ENCODE results near the gene CACNA1E.

Gene CACNA1E

GRCh38 chr1:181645171-181645570 is 161.9 kb downstream of the CACNA1E start:
- FAIRE-seq, result no peak

DNA sequence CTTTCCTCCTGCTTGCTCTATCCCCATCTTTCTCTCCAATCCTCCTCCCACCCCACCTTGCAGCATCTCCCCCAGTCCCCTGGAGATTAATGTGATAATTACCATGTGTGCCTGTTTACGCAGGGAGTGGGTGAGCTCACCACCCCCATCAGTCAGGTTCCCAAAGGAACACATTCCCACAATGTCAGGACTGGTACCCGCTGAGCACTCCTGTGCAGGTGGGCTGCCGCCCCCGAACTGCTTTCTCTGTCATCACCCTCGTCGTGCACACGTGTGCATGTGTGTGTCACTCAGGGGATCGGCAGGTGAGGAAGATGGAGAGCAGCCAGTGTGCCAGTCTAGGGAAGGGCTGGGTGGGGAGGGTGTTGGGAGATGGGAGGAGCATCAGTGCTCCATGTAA is 163.4 kb downstream of the CACNA1E start:
- no peak for FAIRE-seq

DNA sequence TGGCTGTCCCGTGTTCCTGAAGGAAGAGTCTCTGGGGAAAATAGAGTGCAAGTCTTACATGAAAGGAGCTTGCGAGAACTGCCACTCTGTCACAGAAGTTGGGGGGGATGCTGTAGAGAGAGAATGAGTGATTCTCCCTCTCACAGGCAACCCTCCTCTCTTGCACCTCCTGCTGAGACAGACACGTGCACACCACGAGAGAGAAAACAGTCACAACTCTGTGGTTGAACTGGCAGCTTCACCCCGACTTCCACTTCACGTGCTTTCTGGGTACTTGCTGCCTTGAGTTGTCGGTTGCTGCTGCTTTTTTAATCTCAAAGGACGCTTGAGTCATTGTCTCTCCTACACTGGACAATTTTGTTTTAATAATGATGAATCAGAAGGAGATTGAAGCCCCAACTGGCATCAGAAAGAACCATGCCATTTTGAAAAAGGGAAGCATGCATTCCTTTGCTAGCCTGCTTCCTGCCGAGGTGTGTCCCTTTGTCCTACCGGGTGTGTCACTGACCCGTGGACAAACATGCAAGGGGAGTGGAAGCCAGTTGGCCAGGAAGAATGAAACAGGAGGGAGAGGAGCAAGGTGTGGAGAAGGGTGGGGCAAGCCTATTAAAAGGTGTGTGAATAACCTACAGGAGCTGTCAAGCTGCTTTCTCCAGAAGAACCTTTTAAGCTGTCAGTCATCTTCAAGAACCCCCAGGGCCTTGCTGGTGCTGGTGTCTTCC is 164.2 kb downstream of the CACNA1E start:
- no peak for FAIRE-seq

DNA sequence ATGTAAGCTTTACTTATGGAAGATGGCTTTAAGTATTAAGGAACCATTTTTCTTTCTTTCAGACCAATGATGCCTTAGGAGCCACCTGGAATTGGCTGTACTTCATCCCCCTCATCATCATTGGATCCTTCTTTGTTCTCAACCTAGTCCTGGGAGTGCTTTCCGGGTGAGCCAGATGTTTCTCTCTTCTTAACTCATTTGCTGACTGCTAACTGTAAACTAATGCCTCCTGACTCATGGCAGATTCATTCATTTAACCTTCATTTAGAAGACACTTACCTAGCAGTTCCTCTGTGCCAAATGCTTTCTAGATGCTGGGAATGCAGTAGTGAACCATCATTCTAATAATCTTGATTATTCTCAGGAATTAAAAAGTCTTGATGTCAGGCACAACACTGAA is 168.0 kb downstream of the CACNA1E start:
- no peak for FAIRE-seq

DNA sequence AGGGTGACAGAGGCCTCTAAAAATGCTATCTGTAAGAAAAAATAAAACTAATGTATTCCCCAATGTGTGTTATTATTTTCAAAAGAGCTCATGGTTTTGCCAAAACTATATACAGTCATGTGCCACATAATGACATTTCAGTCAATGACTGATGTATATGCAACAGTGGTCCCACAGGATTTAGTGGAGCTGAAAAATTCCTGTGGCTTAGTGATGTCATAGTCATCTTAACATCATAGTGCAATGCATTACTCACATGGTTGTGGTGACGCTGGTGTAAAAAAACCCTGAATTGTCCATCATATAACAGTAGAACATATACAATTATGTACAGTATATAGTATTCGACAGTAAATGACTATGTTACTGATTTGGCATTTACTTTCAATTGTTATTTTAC is 172.4 kb downstream of the CACNA1E start:
- FAIRE-seq, result no peak

DNA sequence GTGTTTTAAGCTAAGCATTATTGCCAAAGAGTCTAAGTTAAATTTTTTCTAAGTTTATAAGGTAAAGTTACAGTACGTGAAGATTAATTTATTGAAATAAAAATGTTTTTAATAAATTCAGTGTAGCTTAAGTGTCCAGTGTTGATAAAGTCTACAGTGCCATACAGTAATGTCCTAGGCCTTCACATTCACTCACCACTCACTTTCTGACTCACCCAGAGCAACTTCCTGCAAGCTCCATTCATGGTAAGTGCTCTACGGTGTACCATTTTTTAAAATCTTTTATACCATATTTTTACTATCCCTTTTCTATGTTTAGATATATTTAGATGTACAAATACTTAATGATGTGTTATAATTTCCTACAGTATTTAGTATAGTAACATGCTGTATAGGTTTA is 173.2 kb downstream of the CACNA1E start:
- no peak for FAIRE-seq

DNA sequence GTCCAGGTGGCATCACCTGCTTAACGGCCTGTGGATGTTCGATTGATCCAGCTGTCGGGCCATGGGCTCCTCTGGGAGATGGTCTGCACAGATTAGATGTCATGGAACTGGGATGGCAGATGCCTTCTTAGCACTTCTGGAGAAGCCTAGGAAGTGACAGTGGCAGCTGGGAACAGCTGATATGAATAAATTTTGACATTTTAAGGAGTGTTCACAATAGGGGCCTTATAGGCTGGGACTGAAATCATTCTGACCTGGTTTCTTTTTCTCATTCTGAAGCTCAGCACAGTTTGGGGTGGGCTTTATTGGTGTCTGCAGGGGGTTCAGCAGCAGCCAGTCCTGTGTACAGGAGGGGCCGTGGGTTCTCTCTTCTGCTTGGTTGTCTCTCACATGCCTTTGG is 175.3 kb downstream of the CACNA1E start:
- FAIRE-seq, result no peak

- no peak for FAIRE-seq
Observed at GRCh38 chr1:181659321-181659957, 176.1 kb downstream of the CACNA1E start.

DNA sequence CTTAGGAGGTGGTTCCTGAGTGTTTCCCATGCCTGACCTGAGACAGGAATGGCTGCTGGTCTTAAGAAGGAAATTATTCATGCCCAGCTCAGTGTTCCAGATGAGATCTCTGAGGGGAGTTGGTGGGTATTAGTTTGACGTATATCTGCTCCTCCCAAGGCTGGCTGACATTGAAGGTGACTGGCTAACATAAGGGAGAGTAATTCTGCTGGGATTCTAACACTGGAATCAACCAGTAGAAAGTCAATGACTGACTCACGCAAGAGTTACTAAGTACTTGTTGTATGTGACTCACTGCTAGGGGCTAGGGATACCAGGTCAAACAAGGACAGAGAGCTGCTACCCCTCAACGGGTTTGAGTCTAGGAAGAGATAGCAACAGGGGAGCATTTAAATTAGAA is 177.3 kb downstream of the CACNA1E start:
- no peak for FAIRE-seq

GRCh38 chr1:181661569-181661968 is 178.3 kb downstream of the CACNA1E start:
- FAIRE-seq, result no peak

GRCh38 chr1:181662606-181663005 is 179.3 kb downstream of the CACNA1E start:
- no peak for FAIRE-seq

DNA sequence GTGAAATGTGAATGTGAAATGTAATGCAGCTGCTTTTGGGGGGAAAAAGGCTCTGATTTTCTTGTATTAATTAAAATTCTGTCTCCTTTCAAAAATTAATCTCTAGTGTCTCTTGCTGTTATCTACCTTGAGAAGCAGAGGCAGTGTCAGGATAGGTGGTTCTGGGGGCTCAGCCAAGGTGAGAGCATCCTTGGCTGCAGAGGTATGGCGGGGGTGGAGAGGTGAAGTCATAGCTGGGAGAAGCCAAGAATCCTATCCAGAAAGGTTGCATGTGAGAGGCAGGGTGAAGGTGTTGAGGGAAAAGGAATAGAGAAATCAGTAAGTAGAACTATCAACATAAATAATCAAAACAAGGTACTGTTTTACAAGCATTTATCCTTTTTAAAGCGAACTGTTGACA is 181.2 kb downstream of the CACNA1E start:
- FAIRE-seq, result no peak

DNA sequence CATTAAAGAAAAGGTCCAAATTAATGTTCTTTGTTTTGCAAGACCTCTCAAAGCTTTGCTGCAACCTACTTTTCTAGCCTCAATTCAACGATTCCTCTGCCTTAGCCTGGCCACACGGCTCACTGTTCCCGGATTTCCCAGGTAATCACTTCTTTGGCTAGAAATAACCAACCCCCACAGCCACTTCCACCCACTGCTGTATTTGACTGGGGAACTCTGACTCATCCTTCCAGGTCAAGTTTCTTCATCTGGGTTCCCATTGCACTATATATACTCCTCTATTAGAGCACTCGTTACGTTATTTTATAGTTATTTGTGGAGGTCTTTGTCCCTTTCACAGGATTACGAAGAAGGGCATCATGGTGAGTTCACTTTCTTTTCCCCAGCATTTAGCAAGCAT is 185.9 kb downstream of the CACNA1E start:
- FAIRE-seq, result no peak

- no peak for FAIRE-seq
Observed at GRCh38 chr1:181674617-181675016, 191.3 kb downstream of the CACNA1E start.

GRCh38 chr1:181675091-181675917 is 192.0 kb downstream of the CACNA1E start:
- no peak for FAIRE-seq

DNA sequence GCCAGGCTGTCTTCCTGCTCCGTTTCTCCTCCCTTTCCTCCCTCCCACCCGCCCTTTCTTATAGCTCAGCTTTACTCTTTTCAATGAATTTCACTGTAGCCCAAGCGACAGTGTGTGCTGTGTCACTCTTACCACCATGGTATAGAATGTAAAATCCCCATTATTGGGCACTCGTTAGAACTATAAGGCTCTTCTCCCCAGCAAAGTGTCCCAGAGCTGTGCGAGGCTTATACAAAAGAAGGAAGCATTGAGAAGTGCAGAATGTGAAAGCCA is 192.5 kb downstream of the CACNA1E start:
- no peak for FAIRE-seq

DNA sequence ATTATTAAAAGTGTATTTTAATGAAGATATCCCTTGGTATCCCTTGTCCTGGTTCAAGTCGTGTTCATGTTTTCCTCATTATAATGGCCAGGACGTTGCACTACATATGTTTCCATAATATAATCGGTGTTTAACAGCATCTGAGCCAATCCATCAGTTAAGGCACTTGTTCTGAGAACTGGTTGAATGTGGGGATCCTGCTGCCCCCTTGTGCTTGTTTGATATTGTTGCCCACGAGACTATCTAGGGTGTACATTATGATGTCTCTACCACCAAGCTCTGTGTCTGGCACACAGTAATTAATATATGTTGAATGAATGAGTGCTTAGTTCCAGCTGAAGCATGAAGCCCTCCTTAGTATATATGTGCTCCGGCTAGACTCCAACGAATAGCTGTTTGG is 193.0 kb downstream of the CACNA1E start:
- peak; percentile 49 for FAIRE-seq

- no peak for FAIRE-seq
Observed at GRCh38 chr1:181680332-181680731, 197.0 kb downstream of the CACNA1E start.

- no peak for FAIRE-seq
Observed at GRCh38 chr1:181680871-181681270, 197.6 kb downstream of the CACNA1E start.

GRCh38 chr1:181685211-181685610 is 201.9 kb downstream of the CACNA1E start:
- no peak for FAIRE-seq

GRCh38 chr1:181701891-181702290 is 218.6 kb downstream of the CACNA1E start:
- FAIRE-seq, result no peak

DNA sequence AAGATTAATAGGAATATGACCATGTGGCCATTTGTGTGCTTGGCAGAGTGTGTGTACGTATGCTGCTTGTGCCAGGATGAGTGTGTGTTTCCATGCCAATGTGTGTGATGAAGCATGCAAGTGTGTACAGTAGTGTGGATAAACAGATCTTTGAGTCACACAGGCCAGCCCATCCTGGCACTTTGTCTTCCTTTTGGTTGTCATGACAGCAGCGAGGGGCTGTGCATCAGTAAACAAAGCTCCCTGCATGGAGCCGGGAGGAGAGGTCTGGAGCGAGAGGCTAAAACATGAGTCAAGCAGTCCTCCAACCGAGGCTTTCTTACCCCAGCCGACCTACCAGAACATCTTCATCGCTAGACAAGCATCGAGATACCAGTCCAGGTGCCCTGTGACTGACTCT is 221.2 kb downstream of the CACNA1E start:
- FAIRE-seq, result no peak

GRCh38 chr1:181711820-181712219 is 228.5 kb downstream of the CACNA1E start:
- FAIRE-seq, result no peak

GRCh38 chr1:181712711-181713110 is 229.4 kb downstream of the CACNA1E start:
- FAIRE-seq, result no peak

Data from A204.1 (cell line).